Measurements from ENCODE around the gene TBX18.

TBX18 gene

DNA sequence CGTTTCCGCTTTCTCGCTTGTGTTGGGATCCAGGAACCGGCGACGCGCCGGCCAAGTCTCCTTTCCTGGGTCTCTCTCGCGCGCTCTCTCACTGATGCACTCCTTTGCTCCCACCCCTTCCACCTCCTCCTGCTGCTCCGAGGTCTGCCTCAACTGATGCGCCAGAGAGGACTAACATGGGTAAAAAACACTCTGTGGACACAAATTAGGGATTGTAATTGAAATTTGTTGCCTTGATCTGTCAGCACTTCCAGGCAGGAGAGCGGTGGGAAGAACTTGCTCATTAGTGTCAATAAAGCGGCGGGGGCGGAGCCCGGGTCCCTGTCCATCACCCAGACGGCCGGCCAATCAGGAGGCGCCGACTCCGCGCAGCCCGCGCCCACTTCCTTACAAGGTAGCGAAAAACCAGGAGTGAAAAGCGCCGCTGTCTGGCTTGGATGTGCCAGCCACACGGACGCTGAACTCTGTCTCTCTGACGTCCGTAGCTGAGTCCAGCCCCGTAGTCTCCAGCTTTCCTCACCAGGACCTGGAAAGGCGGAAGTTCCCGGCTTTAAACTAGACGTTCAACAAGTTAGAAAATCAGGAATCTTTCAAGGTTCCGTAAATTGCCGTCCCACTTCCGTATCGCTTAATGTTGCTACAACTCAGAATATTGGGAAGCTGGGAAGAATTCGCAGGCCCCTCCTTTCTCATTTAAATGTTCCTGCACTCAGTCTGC, at the start of gene TBX18:
TBX18 (minus strand) TSS at position 267 of the 718 bp plus-strand sequence. CDS start 417 bp downstream, outside the sequence.
- DNase-seq (ENCODE audit: low read depth in 3 of 3) = peak in 1 of 3 experiments; percentile 20

DNA sequence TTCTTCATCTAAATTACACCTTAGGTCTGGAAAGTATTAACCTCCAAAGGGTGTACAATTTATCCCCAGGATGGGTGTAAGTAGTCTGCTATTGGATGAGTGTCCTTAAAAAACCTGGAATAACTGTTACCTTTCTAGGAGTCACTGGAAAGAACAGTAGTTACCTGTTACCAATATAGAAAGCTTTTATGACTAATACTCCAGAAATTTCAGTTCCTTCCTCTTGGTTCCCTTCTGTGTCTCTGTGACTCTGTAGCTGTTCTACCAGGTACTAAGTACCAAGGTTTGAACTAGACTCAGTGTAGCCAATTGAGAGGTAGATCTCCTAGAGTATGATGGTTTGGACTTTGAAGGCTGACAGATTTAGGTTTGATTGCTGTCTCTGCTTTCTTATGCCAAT, 47.0 kb upstream of the TBX18 start:
- no peak for DNase-seq (ENCODE audit: low read depth in 3 of 3)

DNA sequence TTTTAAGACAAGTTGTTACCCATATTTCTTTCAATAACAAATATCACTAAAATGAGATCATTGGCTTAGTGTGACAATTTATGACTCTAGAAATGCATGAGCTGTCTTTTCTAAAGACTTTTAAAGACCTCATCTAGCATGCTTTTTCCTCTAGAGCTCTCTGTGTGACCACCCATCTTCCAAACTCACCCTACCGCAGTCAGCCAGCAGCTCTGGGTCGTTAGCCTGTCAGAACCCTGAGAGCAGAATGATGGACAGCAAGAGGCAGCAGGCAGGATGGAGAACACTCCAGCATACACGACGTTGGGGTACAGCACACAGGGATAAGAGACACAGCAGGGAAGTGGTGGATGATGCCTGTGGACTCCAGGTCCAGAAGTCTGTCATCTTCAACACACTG, 45.1 kb upstream of the TBX18 start:
- no peak for DNase-seq (ENCODE audit: low read depth in 3 of 3)

DNA sequence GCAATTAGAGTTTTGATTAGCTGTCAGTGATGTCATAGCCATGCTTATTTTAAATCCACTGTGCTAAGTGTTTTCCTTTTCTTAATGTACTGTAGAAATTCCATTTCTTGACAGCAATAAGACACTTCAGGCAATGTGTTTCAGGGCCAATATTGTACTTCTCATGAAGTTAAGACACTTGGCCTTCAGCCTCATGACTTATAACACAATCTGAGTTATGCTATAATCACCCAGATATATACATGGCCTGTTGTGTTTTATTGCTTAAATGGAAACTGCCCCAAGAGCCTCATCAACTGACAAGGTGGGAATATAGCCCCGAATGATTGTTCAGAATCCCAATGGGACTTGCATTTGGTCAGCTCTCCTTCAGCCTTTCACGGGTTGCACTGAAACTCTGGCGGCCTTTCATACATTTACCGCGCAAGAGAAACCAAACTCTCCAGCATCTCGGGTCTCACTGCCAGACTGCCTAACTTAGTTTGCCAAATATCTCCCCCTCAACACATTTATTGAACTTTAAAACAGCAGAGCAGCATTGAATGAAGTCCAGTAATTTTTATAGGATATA, 44.2 kb upstream of the TBX18 start:
- DNase-seq (ENCODE audit: low read depth in 3 of 3) = no peak

DNA sequence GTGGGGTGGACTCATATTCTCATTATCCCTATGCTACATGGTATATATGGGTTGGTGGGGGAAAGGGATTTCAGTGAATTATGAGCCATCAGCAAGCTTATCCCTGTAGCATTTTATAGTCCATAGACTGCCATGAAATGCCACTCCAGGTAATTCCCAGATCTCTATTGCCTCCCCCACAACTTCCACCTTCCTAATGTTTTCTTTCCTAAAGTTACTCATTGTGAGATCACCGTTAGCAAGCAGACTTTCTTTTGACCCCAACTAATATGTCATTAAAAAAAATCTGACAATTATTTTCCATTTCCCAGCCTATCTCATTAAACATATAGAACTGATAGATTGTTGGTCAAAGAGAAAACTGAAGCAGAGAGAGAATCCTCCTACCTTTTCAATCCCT, 40.7 kb upstream of the TBX18 start:
- DNase-seq (ENCODE audit: low read depth in 3 of 3) = no peak

DNA sequence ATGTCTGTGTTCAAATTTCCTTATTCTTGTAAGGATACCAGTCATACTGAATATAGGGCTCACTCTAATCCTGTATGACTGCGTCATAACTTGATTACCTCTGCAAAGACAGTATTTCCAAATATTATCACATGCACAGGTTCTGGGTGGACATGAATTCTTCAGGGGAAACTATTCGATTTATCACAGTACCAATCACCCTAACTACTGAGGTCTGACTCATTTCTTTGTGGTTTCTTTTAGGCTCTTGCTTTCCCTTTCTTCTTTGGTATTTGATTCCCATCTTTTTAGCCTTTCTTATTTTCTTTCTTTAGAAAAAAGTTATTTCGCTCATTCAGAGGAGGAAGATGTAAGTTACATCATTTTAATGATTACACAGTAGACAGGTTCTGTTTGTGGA, 40.3 kb upstream of the TBX18 start:
- no peak for DNase-seq (ENCODE audit: low read depth in 3 of 3)

DNA sequence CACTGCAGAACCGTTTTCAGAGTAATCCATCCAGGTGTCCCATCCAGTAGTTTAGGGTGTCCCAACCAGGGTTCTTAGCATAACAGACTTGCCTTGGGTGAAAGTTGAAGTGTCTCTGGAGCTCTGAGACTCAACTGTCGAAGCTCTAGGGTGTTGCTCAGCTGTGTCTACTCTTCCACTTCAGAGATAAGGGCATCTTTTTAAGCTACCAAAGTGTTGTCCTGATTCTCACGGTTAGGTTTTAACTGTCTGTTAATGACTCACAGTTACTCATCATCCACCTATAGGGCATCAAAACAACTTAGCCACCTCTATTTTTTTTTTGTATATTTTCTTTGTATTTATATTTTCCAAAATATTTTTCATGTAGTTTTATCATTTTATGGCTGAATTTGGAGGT, 36.9 kb upstream of the TBX18 start:
- no peak for DNase-seq (ENCODE audit: low read depth in 3 of 3)

GRCh38 chr6:84798257-84798656, 33.9 kb upstream of the TBX18 start:
- no peak for DNase-seq (ENCODE audit: low read depth in 3 of 3)

DNA sequence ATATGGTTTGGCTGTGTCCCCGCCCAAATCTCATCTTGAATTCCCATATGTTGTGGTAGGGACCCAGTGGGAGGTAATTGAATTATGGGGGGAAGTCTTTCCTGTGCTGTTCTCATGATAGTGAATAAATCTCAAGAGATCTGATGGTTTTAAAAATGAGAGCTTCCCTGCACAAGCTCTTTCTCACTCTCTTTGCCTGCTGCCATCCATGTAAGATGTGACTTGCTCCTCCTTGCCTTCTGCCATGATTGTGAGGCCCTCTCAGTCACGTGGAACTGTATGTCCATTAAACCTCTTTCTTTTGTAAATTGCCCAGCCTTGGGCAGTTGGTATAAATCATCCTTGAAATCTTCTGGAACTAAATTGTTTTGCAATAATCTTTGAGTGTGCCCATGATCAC, 31.9 kb upstream of the TBX18 start:
- DNase-seq (ENCODE audit: low read depth in 3 of 3) = no peak

- no peak for DNase-seq (ENCODE audit: low read depth in 3 of 3)
Observed at GRCh38 chr6:84791927-84792326, 27.5 kb upstream of the TBX18 start.

- no peak for DNase-seq (ENCODE audit: low read depth in 3 of 3)
Observed at GRCh38 chr6:84791233-84791632, 26.8 kb upstream of the TBX18 start.

DNA sequence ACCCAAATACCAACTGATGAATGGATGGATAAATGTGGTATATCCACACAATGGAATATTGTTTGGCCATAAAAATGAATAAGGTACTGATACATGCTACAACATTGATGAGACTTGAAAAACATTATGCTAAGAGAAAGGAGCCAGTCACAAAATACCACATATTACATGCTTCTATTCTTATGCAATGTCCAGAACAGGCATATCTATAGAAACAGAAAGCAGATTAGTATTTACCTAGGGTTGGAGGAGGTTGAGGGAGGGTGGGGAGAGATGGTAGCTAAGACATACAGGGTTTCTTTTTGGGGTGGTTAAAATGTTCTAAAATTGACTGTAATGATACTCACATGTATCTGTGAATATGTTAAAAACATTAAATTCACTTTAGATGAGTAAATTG, 24.8 kb upstream of the TBX18 start:
- DNase-seq (ENCODE audit: low read depth in 3 of 3) = no peak

GRCh38 chr6:84788689-84789088, 24.3 kb upstream of the TBX18 start:
- DNase-seq (ENCODE audit: low read depth in 3 of 3) = no peak

DNA sequence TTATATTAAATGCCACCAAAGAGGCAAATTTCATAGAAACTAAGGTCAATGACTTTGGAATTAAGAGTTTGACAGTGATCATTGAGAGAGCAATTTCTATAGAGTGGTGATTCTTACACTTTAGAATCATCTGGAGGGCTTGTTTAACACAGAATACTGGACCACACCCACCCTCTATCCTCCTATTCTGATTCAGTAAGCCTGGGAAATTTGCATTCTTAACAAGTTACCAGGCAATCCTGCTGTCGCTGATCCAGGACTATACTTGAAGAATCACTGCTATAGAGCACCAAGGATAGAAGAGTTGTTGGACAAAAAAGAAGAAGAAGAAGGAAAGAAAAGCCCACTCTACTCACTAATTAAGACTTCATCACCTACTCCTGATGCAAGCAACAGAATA, 21.3 kb upstream of the TBX18 start:
- no peak for DNase-seq (ENCODE audit: low read depth in 3 of 3)

DNA sequence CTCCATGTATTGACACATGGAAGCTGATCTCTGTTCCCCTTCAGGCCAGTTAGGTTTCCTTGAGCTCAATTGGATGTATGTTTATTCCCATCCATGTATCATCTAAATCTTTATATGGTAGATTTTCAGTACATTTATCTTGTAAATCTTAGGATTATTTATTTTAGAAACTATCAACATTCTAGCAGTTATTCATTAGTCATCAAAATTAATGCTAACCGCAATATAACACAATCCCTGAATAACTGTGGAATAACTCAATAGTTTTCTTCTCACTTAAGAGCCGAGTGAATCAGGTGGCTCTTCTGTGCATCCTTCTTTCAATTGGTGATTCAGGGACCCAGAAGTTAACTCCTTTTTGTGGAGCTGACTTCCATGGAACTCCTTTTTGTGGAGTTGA, 15.5 kb upstream of the TBX18 start:
- no peak for DNase-seq (ENCODE audit: low read depth in 3 of 3)

GRCh38 chr6:84779380-84779779, 15.0 kb upstream of the TBX18 start:
- DNase-seq (ENCODE audit: low read depth in 3 of 3) = no peak

DNA sequence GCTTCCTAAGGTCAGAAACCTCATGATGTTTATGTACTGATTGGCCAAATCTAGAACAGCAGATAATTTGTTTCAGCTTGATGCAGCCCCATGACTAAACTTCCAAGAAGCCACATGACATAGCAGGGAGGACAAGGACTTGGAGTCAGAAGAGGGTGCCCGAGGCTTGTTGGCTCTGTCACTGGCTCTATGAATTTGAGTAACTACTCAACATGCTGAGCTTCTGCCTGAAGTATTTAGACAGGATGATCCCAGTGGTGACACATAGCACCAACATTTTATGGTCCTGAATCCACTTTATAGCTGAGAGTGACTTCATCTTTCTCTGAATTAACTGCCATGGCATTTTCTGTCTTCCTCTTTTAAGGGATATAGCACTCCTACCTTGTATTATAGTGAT, 13.5 kb upstream of the TBX18 start:
- no peak for DNase-seq (ENCODE audit: low read depth in 3 of 3)

GRCh38 chr6:84776392-84776791, 12.0 kb upstream of the TBX18 start:
- no peak for DNase-seq (ENCODE audit: low read depth in 3 of 3)

GRCh38 chr6:84775751-84776150, 11.4 kb upstream of the TBX18 start:
- no peak for DNase-seq (ENCODE audit: low read depth in 3 of 3)

- no peak for DNase-seq (ENCODE audit: low read depth in 3 of 3)
Observed at GRCh38 chr6:84774985-84775284, 10.5 kb upstream of the TBX18 start.

DNA sequence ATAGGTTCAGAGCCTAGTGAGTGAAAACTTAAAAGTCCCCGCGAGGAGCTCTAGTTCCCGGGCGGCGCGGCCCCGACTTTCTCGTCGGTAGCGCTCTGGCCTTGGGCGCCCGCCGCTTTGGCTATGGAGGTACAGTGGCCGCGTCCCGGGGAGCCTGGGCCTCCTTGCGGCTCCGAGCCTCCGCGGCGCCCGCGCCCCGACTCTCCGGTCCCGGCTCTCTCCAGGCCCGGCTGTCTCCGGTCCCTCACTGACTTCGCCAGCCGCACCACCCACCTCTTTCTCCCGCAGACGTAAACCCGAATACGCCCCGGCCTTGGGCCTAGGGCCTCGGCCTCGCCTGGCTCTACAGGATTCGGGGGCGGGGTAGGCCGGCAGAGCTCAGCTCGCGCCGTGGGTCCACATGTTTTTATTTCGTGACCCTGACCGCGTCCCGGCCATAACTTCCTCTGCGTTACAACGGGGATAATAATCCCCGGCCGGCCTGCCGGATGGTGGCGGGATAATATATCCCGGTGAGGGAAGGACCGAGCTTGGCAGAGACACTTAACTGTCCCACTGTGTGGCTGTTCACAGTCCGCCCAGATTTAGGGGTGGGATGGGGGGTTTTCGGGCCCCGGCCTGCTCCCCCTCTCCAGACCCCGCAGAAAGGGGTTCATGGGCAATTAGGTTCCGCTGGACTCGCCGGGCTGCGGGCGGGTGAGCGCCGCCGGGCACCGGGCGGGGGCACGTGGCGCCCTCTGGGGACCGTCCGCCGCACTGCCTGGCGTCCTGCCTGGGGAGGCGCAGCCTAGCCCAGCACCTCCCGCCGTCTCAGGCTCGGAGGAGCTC, 10.0 kb upstream of the TBX18 start:
- DNase-seq (ENCODE audit: low read depth in 3 of 3) = peak in 1 of 3 experiments; percentile 11

GRCh38 chr6:84773431-84774156, 9.2 kb upstream of the TBX18 start:
- no peak for DNase-seq (ENCODE audit: low read depth in 3 of 3)

DNA sequence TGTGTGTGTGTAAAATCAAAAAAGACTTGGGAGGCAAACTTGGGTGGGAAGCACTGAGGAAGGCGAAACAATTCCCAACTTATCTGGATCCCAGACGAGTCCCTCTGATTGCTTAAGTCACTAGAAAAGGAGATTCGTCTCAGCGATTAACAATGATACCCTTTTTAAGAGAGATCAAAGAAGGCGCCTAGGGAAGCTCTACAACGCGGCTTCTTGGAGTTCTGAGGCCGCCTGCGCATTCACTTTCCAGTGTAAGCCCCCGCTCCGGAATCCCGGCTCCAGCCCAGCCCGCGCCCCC, 8.7 kb upstream of the TBX18 start:
- DNase-seq (ENCODE audit: low read depth in 3 of 3) = no peak

All from stimulated activated CD4-positive, alpha-beta T cell treated with anti-CD3 and anti-CD28 coated beads, TNF-alpha, amount 100 ng/mL, for 24 hours (primary cell).